Ectodermal cell (in vitro differentiated cells): ENCODE measurements around the gene S1PR2.
"Not testable (repeated sequence)": the region's sequence is repeated elsewhere in the genome, so short reads cannot be mapped to it uniquely, and the experiment has no call there.

Experiments
- H3K27ac ChIP-seq: 2 replicates; pipeline ENCODE4 v1.7.0; 2013; ENCODE audit warnings: mild to moderate bottlenecking, low read depth, low read length; ENCODE audit not compliant: insufficient read depth, poor library complexity, severe bottlenecking
- H3K27me3 ChIP-seq: 2 replicates; pipeline ENCODE4 v1.7.0; 2013; ENCODE audit warnings: mild to moderate bottlenecking, low read length; ENCODE audit not compliant: insufficient read depth, control insufficient read depth, poor library complexity, severe bottlenecking
- H3K36me3 ChIP-seq: one replicate; pipeline ENCODE4 v1.7.0; 2013; ENCODE audit warnings: low read length; ENCODE audit not compliant: control insufficient read depth, insufficient read depth
- H3K4me1 ChIP-seq: one replicate; pipeline ENCODE4 v1.7.0; 2013; ENCODE audit warnings: low read length; ENCODE audit not compliant: control insufficient read depth, insufficient read depth
- H3K4me3 ChIP-seq: 2 replicates; pipeline ENCODE4 v1.7.0; 2013; ENCODE audit warnings: low read depth, low read length, control low read depth; ENCODE audit not compliant: insufficient read depth
- H3K9me3 ChIP-seq: 2 replicates; pipeline ENCODE4 v1.7.0; 2013; ENCODE audit warnings: mild to moderate bottlenecking, low read length, moderate library complexity; ENCODE audit not compliant: control insufficient read depth
- WGBS, 2 experiments: methylation state at CpG; one replicate each; pipeline ENCODE4 v1.1.7; 2013; ENCODE audit warnings: missing lambda C conversion rate in 2 of 2; 5-methylcytosine and 5-hydroxymethylcytosine counted together

Gene S1PR2

DNA sequence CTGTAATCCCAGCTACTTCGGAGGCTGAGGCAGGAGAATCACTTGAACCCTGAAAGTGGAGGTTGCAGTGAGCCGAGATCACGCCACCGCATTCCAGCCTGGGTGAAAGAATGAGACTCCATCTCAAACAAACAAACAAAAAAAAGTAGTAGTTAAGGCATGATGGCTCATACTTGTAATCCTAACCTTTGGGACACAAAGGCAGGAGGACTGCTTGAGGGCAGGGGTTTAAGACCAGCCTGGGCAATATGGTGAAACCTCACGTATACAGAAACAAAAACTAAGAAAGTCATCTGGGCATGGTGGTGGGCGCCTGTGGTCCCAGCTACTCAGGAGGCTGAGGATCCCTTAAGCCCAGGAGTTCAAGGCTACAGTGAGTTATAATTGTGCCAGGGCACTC lies 38.2 kb downstream of the S1PR2 start:
- Histone ChIP-seq H3K27ac (no peak overlapping the region), H3K4me3 (no peak overlapping the region), H3K9me3 (no peaks in the 10 kb centered on the region), H3K4me1 (peaks cover 5% of the 10 kb centered on the region), H3K27me3 (no peaks in the 10 kb centered on the region), H3K36me3 (no peaks in the 10 kb centered on the region)
- 95 to 98% methylated on average over 6 of the region's 6 CpGs for WGBS, 2 experiments

DNA sequence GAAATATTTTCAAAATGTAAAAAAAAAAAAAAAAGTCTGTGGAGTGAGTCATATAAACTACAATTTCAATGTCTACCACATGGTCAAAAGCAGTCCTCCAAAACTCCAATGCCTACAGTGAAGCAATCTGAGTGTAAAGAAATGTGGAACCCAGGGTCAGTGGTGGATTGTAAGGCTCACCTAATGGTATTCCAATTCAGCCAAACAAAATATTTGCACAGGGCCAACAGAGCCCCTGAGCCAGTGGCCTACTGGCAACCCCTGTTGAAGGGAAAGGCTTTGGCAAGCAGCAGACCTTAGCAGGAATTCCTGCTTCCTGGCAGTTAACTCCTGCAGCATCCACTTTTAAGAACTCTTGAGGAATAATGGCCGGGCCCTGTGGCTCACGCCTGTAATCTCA lies 39.8 kb downstream of the S1PR2 start:
- H3K36me3 ChIP-seq = no peaks in the 10 kb centered on the region
- no peak overlapping the region for H3K4me3 ChIP-seq
- peaks cover 5% of the 10 kb centered on the region for H3K4me1 ChIP-seq
- H3K9me3 ChIP-seq = no peaks in the 10 kb centered on the region
- 90 to 92% methylated on average over 2 of the region's 2 CpGs for WGBS, 2 experiments
- no peaks in the 10 kb centered on the region for H3K27me3 ChIP-seq
- H3K27ac ChIP-seq = no peak overlapping the region

DNA sequence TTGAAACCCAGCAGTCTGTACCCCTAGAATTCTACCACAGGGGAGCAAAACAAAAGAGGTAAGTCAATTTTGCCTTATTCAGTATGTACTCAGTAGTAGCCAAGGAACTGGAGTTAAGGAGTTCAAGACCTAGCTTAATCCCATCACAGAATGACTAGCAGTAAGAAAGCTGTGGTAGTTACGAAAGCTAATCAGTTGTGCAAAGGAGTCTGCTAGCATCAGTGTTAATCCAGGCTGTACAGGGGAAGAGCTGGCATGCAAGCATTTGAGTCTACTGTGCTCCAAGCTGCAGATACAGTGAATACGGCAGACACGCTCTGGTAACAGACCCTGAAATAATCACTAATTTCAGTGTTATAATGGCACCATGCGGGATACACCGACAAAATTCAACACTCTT lies 41.1 kb downstream of the S1PR2 start:
- Histone ChIP-seq H3K27me3 (no peaks in the 10 kb centered on the region), H3K36me3 (no peaks in the 10 kb centered on the region), H3K27ac (no peak overlapping the region), H3K4me3 (no peak overlapping the region), H3K9me3 (no peaks in the 10 kb centered on the region), H3K4me1 (peaks cover 5% of the 10 kb centered on the region)
- WGBS, 2 experiments = 97 to 98% methylated on average over 5 of the region's 5 CpGs

GRCh38 chr19:10189616-10190015 lies 41.5 kb downstream of the S1PR2 start:
- no peak overlapping the region for H3K4me3 ChIP-seq
- peaks cover 5% of the 10 kb centered on the region for H3K4me1 ChIP-seq
- H3K9me3 ChIP-seq = no peaks in the 10 kb centered on the region
- WGBS, 2 experiments = 94% methylated on average over 5 of the region's 5 CpGs
- no peaks in the 10 kb centered on the region for H3K27me3 ChIP-seq
- no peak overlapping the region for H3K27ac ChIP-seq
- no peaks in the 10 kb centered on the region for H3K36me3 ChIP-seq

DNA sequence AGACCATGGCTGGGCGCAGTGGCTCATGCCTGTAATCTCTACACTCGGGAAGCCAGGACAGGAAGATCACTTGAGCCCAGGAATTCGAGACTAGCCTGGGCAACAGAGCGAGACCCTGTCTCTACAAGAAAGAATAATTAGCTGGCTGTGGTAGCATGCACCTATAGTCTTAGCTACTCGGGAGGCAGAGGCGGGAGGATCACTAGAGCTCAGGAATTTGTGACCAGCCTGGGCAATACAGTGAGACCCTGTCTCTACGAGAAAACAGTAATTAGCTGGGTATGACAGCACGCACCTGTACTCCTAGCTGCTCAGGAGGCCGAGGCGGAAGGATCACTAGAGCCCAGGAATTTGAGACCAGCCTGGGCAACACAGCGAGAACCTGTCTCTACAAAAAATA lies 43.8 kb downstream of the S1PR2 start:
- Histone ChIP-seq H3K36me3 (no peaks in the 10 kb centered on the region), H3K4me1 (no peaks in the 10 kb centered on the region), H3K4me3 (no peak overlapping the region), H3K9me3 (no peaks in the 10 kb centered on the region), H3K27ac (no peak overlapping the region), H3K27me3 (no peaks in the 10 kb centered on the region)
- 94 to 95% methylated on average over 11 of the region's 11 CpGs for WGBS, 2 experiments

- Histone ChIP-seq H3K27me3 (no peaks in the 10 kb centered on the region), H3K4me3 (no peak overlapping the region), H3K9me3 (no peaks in the 10 kb centered on the region), H3K36me3 (peaks cover 16% of the 10 kb centered on the region), H3K27ac (no peak overlapping the region), H3K4me1 (no peaks in the 10 kb centered on the region)
- 93 to 96% methylated on average over 5 of the region's 5 CpGs for WGBS, 2 experiments
Observed at GRCh38 chr19:10184636-10185035, 46.5 kb downstream of the S1PR2 start.

DNA sequence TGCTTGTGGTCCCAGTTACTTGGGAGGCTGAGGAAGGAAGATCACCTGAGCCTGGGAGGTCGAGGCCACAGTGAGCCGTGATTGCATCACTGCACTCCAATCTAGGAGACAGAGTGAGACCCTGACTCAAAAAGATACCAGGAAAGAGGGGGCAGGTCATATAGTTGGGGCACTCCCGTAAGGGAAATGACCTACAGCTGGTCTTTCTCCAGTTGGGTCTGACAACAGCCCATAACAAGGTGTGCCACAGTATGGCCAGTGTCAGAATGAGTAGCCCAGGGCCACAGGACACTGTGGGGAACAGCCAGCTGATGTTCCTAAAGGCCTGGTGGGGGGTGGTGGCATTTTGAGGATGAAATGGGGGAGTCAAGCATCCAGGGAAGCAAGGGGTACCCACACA lies 47.2 kb downstream of the S1PR2 start:
- Histone ChIP-seq H3K4me3 (no peak overlapping the region), H3K27ac (no peak overlapping the region), H3K4me1 (no peaks in the 10 kb centered on the region), H3K36me3 (peaks cover 21% of the 10 kb centered on the region), H3K27me3 (no peaks in the 10 kb centered on the region), H3K9me3 (no peaks in the 10 kb centered on the region)
- WGBS, 2 experiments = 94 to 95% methylated on average over 3 of the region's 3 CpGs

DNA sequence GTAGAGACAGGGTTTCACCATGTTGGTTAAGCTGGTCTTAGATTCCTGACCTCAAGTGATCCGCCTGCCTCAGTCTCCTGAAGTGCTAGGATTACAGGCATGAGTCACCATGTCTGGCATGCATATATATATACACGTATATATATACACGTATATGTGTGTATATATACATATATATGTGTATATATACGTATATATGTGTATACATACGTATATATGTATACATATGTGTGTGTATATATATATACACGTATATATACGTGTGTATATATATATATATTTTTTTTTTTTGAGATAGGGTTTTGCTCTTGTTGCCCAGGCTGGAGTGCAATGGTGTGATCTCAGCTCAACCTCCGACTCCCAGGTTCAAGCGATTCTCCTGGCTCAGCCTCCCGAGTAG lies 48.3 kb downstream of the S1PR2 start:
- no peak overlapping the region for H3K4me3 ChIP-seq
- H3K9me3 ChIP-seq = no peaks in the 10 kb centered on the region
- no peak overlapping the region for H3K27ac ChIP-seq
- H3K27me3 ChIP-seq = no peaks in the 10 kb centered on the region
- WGBS, 2 experiments = 95 to 97% methylated on average over 4 to 6 of the region's 10 CpGs
- H3K4me1 ChIP-seq = no peaks in the 10 kb centered on the region
- peaks cover 21% of the 10 kb centered on the region for H3K36me3 ChIP-seq

GRCh38 chr19:10182076-10182475 lies 49.1 kb downstream of the S1PR2 start:
- H3K9me3 ChIP-seq = no peaks in the 10 kb centered on the region
- WGBS, 2 experiments = 100% methylated on average over 1 of the region's 1 CpG

DNA sequence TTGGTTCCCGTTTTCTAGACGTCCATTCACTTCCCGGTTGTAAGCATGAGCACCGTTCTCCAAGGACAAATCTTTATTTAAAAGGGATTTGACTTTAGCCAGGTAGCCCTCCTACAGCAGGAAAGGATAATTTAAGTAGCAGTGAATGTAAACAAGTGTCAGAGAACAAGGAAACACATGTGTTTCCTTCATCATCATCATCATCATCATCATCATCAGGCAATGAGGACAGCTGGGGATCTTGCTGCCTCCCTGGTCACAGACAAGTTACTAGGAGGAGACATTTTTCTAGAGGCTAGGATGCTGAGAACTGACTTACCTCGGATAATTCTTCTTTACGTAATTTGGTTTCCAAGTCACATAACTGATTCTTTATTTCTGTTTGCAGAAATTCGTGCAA lies 50.7 kb downstream of the S1PR2 start:
- Histone ChIP-seq H3K36me3 (peaks cover 29% of the 10 kb centered on the region), H3K9me3 (no peaks in the 10 kb centered on the region), H3K4me1 (no peaks in the 10 kb centered on the region), H3K4me3 (no peak overlapping the region), H3K27ac (no peak overlapping the region), H3K27me3 (no peaks in the 10 kb centered on the region)
- 96 to 97% methylated on average over 7 of the region's 7 CpGs for WGBS, 2 experiments

More at GRCh38 chr19:10182076-10182475, 49.1 kb downstream of the S1PR2 start:
- Histone ChIP-seq H3K4me1 (no peaks in the 10 kb centered on the region), H3K27me3 (no peaks in the 10 kb centered on the region), H3K36me3 (peaks cover 21% of the 10 kb centered on the region), H3K4me3 (no peak overlapping the region), H3K27ac (no peak overlapping the region)

DNA sequence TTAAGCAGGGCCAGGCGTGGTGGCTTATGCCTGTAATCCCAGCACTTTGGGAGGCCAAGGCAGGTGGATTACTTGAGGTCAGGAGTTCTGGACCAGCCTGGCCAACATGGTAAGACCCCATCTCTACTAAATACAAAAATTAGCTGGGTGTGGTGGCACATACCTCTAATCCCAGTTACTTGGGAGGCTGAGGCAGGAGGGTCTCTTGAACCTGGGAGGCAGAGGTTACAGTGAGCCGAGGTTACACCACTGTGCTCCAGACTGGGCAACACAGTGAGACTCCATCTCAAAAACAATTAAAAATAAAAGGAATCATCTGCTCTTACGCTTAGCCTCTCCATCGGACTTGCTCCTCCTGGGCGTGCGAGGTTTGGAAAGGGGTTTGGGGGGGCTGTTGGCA lies 51.1 kb downstream of the S1PR2 start:
- H3K36me3 ChIP-seq = peaks cover 33% of the 10 kb centered on the region
- H3K27ac ChIP-seq, H3K4me1 ChIP-seq, H3K4me3 ChIP-seq, H3K9me3 ChIP-seq, H3K27me3 ChIP-seq: not testable (repeated sequence)
- 94 to 96% methylated on average over 6 of the region's 6 CpGs for WGBS, 2 experiments
